NK-92 (cell line): ENCODE measurements around the gene MBOAT2.
"Not testable (repeated sequence)": the region's sequence is repeated elsewhere in the genome, so short reads cannot be mapped to it uniquely, and the experiment has no call there.

Experiments used
- DNase-seq: peaks from one replicate; lab custom pipeline; 2025; ENCODE audit not compliant: unreplicated experiment; lab: John Stamatoyannopoulos, UW

Gene MBOAT2

GRCh38 chr2:8993902-8994278 is 9.6 kb downstream of the MBOAT2 start:
- no peak for DNase-seq

- no peak for DNase-seq
These were observed 10.1 kb downstream of the MBOAT2 start for GRCh38 chr2:8993196-8993901.

- DNase-seq, result no peak
These were observed 10.8 kb downstream of the MBOAT2 start for GRCh38 chr2:8992643-8993042.

- DNase-seq, result no peak
These were observed 13.9 kb downstream of the MBOAT2 start for GRCh38 chr2:8989536-8990079.

GRCh38 chr2:8987410-8987809 is 16.1 kb downstream of the MBOAT2 start:
- DNase-seq, result no peak

- no peak for DNase-seq
These were observed 17.0 kb downstream of the MBOAT2 start for GRCh38 chr2:8986327-8986976.

GRCh38 chr2:8985561-8986326 is 17.7 kb downstream of the MBOAT2 start:
- no peak for DNase-seq

- DNase-seq, result no peak
These were observed 18.6 kb downstream of the MBOAT2 start for GRCh38 chr2:8984855-8985254.

GRCh38 chr2:8984157-8984556 is 19.3 kb downstream of the MBOAT2 start:
- DNase-seq, result no peak

GRCh38 chr2:8983571-8983970 is 19.9 kb downstream of the MBOAT2 start:
- no peak for DNase-seq

GRCh38 chr2:8981876-8982275 is 21.6 kb downstream of the MBOAT2 start:
- DNase-seq, result no peak

GRCh38 chr2:8980096-8980495 is 23.4 kb downstream of the MBOAT2 start:
- DNase-seq, result no peak

- DNase-seq, result no peak
These were observed 25.7 kb downstream of the MBOAT2 start for GRCh38 chr2:8977758-8978157.

- no peak for DNase-seq
These were observed 26.8 kb downstream of the MBOAT2 start for GRCh38 chr2:8976442-8977259.

- DNase-seq, result no peak
These were observed 29.5 kb downstream of the MBOAT2 start for GRCh38 chr2:8974016-8974415.

GRCh38 chr2:8973017-8973416 is 30.5 kb downstream of the MBOAT2 start:
- DNase-seq, result not testable (repeated sequence)

- DNase-seq, result not testable (repeated sequence)
These were observed 30.9 kb downstream of the MBOAT2 start for GRCh38 chr2:8972535-8972934.

- DNase-seq, result not testable (repeated sequence)
These were observed 34.1 kb downstream of the MBOAT2 start for GRCh38 chr2:8969348-8969747.

- no peak for DNase-seq
These were observed 37.2 kb downstream of the MBOAT2 start for GRCh38 chr2:8966123-8966908.
